ENCODE results near the gene RRBP1. TPM values are rescaled to one million over a fixed set of nuclear protein-coding genes. Genes with fewer than 3 reads are reported as not detected.

RRBP1 gene
- total RNA-seq, 1 donor from 2014 or later = 312 TPM

GRCh38 chr20:17625246-17626051 is 56.6 kb downstream of the RRBP1 start:
- Mint-ChIP-seq H3K9me3 (ENCODE audit: unreplicated experiment) (no peaks in the 10 kb centered on the region), H3K27ac (ENCODE audit: unreplicated experiment) (no peak overlapping the region), H3K36me3 (ENCODE audit: unreplicated experiment) (peaks cover 38% of the 10 kb centered on the region), H3K27me3 (ENCODE audit: unreplicated experiment) (no peaks in the 10 kb centered on the region), H3K4me3 (ENCODE audit: unreplicated experiment) (no peak overlapping the region), H3K4me1 (ENCODE audit: unreplicated experiment) (peaks cover 2% of the 10 kb centered on the region)
- TF ChIP-seq, protein P1, sequence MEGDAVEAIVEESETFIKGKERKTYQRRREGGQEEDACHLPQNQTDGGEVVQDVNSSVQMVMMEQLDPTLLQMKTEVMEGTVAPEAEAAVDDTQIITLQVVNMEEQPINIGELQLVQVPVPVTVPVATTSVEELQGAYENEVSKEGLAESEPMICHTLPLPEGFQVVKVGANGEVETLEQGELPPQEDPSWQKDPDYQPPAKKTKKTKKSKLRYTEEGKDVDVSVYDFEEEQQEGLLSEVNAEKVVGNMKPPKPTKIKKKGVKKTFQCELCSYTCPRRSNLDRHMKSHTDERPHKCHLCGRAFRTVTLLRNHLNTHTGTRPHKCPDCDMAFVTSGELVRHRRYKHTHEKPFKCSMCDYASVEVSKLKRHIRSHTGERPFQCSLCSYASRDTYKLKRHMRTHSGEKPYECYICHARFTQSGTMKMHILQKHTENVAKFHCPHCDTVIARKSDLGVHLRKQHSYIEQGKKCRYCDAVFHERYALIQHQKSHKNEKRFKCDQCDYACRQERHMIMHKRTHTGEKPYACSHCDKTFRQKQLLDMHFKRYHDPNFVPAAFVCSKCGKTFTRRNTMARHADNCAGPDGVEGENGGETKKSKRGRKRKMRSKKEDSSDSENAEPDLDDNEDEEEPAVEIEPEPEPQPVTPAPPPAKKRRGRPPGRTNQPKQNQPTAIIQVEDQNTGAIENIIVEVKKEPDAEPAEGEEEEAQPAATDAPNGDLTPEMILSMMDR (IDR thresholded peaks at IDR 0.05) = no peak
- DNase-seq (ENCODE audit: extremely low spot score, unreplicated experiment) = no peak

- Mint-ChIP-seq H3K4me1 (ENCODE audit: unreplicated experiment) (peaks cover 2% of the 10 kb centered on the region), H3K27ac (ENCODE audit: unreplicated experiment) (no peak overlapping the region), H3K9me3 (ENCODE audit: unreplicated experiment) (no peaks in the 10 kb centered on the region), H3K4me3 (ENCODE audit: unreplicated experiment) (no peak overlapping the region), H3K27me3 (ENCODE audit: unreplicated experiment) (no peaks in the 10 kb centered on the region), H3K36me3 (ENCODE audit: unreplicated experiment) (peaks cover 37% of the 10 kb centered on the region)
- no peak for DNase-seq (ENCODE audit: extremely low spot score, unreplicated experiment)
- TF ChIP-seq, protein P1 (IDR thresholded peaks at IDR 0.05) = no peak
These were observed 57.3 kb downstream of the RRBP1 start for GRCh38 chr20:17624551-17625245.

GRCh38 chr20:17624070-17624469 is 58.0 kb downstream of the RRBP1 start:
- Mint-ChIP-seq H3K4me3 (ENCODE audit: unreplicated experiment) (no peak overlapping the region), H3K4me1 (ENCODE audit: unreplicated experiment) (peaks cover 2% of the 10 kb centered on the region), H3K27ac (ENCODE audit: unreplicated experiment) (no peak overlapping the region), H3K9me3 (ENCODE audit: unreplicated experiment) (no peaks in the 10 kb centered on the region), H3K27me3 (ENCODE audit: unreplicated experiment) (no peaks in the 10 kb centered on the region), H3K36me3 (ENCODE audit: unreplicated experiment) (peaks cover 43% of the 10 kb centered on the region)
- TF ChIP-seq, protein P1 (IDR thresholded peaks at IDR 0.05) = no peak
- DNase-seq (ENCODE audit: extremely low spot score, unreplicated experiment) = no peak

- DNase-seq (ENCODE audit: extremely low spot score, unreplicated experiment) = no peak
- Mint-ChIP-seq H3K9me3 (ENCODE audit: unreplicated experiment) (no peaks in the 10 kb centered on the region), H3K4me1 (ENCODE audit: unreplicated experiment) (peaks cover 2% of the 10 kb centered on the region), H3K36me3 (ENCODE audit: unreplicated experiment) (peaks cover 43% of the 10 kb centered on the region), H3K27ac (ENCODE audit: unreplicated experiment) (no peak overlapping the region), H3K27me3 (ENCODE audit: unreplicated experiment) (no peaks in the 10 kb centered on the region), H3K4me3 (ENCODE audit: unreplicated experiment) (no peak overlapping the region)
- TF ChIP-seq, protein P1 (IDR thresholded peaks at IDR 0.05) = no peak
These were observed 59.1 kb downstream of the RRBP1 start for GRCh38 chr20:17622851-17623508.
